Adipocyte (in vitro differentiated cells): ENCODE results near the gene REEP3.

Source experiments
- DNase-seq: peaks from one replicate; pipeline ENCODE4 v3.0.0-alpha.2; 2015; ENCODE audit warnings: low read depth
- H3K27me3 ChIP-seq: replicated peaks from 2 replicates; pipeline ENCODE4 v1.7.0; 2013; ENCODE audit warnings: mild to moderate bottlenecking, low read length, moderate library complexity; ENCODE audit not compliant: control insufficient read depth, insufficient read depth
- H3K36me3 ChIP-seq: 2 replicates; pipeline ENCODE4 v1.7.0; 2013; ENCODE audit warnings: low read length, mild to moderate bottlenecking, moderate library complexity; ENCODE audit not compliant: control insufficient read depth, insufficient read depth, severe bottlenecking
- H3K4me1 ChIP-seq: 2 replicates; pipeline ENCODE4 v1.7.0; 2013; ENCODE audit warnings: mild to moderate bottlenecking, low read length, moderate library complexity; ENCODE audit not compliant: control insufficient read depth, insufficient read depth
- H3K4me3 ChIP-seq: 2 replicates; pipeline ENCODE4 v1.7.0; 2013; ENCODE audit warnings: mild to moderate bottlenecking, low read length, moderate library complexity
- H3K9ac ChIP-seq: 2 replicates; pipeline ENCODE4 v1.7.0; 2013; ENCODE audit warnings: mild to moderate bottlenecking, low read length, moderate library complexity
- H3K9me3 ChIP-seq: 2 replicates; pipeline ENCODE4 v1.7.0; 2013; ENCODE audit warnings: mild to moderate bottlenecking, low read length, moderate library complexity; ENCODE audit not compliant: control insufficient read depth

The REEP3 gene

GRCh38 chr10:63536698-63537097 is 15.5 kb downstream of the REEP3 start:
- Histone ChIP-seq H3K4me3 (no peak overlapping the region), H3K4me1 (peaks cover 11% of the 10 kb centered on the region), H3K9ac (no peak overlapping the region), H3K27me3 (no peaks in the 10 kb centered on the region), H3K36me3 (no peaks in the 10 kb centered on the region), H3K9me3 (no peaks in the 10 kb centered on the region)
- no peak for DNase-seq

- no peaks in the 10 kb centered on the region for H3K9me3 ChIP-seq
- H3K4me1 ChIP-seq: peaks cover 11% of the 10 kb centered on the region
- H3K27me3 ChIP-seq: no peaks in the 10 kb centered on the region
- DNase-seq: no peak
- H3K9ac ChIP-seq: no peak overlapping the region
- H3K36me3 ChIP-seq: no peaks in the 10 kb centered on the region
- H3K4me3 ChIP-seq: no peak overlapping the region
These were observed 16.3 kb downstream of the REEP3 start for GRCh38 chr10:63537536-63537935.

- no peak for DNase-seq
- Histone ChIP-seq H3K9ac (no peak overlapping the region), H3K27me3 (no peaks in the 10 kb centered on the region), H3K4me3 (no peak overlapping the region), H3K9me3 (no peaks in the 10 kb centered on the region), H3K4me1 (peaks cover 21% of the 10 kb centered on the region), H3K36me3 (no peaks in the 10 kb centered on the region)
These were observed 18.2 kb downstream of the REEP3 start for GRCh38 chr10:63539377-63539776.

GRCh38 chr10:63539994-63540393 is 18.8 kb downstream of the REEP3 start:
- H3K4me3 ChIP-seq: no peak overlapping the region
- peak; percentile 41 for DNase-seq
- H3K36me3 ChIP-seq: no peaks in the 10 kb centered on the region
- no peak overlapping the region for H3K9ac ChIP-seq
- H3K4me1 ChIP-seq: peaks cover 23% of the 10 kb centered on the region
- no peaks in the 10 kb centered on the region for H3K9me3 ChIP-seq
- no peaks in the 10 kb centered on the region for H3K27me3 ChIP-seq

- DNase-seq: no peak
- peaks cover 23% of the 10 kb centered on the region for H3K4me1 ChIP-seq
These were observed 21.8 kb downstream of the REEP3 start for GRCh38 chr10:63542835-63543575.

GRCh38 chr10:63543576-63543962 is 22.4 kb downstream of the REEP3 start:
- DNase-seq: no peak
- Histone ChIP-seq H3K36me3 (no peaks in the 10 kb centered on the region), H3K27me3 (no peaks in the 10 kb centered on the region), H3K4me3 (no peak overlapping the region), H3K9ac (no peak overlapping the region), H3K4me1 (peaks cover 23% of the 10 kb centered on the region), H3K9me3 (no peaks in the 10 kb centered on the region)

More at GRCh38 chr10:63542835-63543575, 21.8 kb downstream of the REEP3 start:
- no peak overlapping the region for H3K4me3 ChIP-seq
- H3K27me3 ChIP-seq: no peaks in the 10 kb centered on the region
- H3K36me3 ChIP-seq: no peaks in the 10 kb centered on the region
- no peak overlapping the region for H3K9ac ChIP-seq
- no peaks in the 10 kb centered on the region for H3K9me3 ChIP-seq

GRCh38 chr10:63544418-63544817 is 23.2 kb downstream of the REEP3 start:
- H3K4me3 ChIP-seq: no peak overlapping the region
- H3K36me3 ChIP-seq: no peaks in the 10 kb centered on the region
- DNase-seq: no peak
- H3K4me1 ChIP-seq: peaks cover 23% of the 10 kb centered on the region
- no peaks in the 10 kb centered on the region for H3K9me3 ChIP-seq
- H3K9ac ChIP-seq: no peak overlapping the region
- no peaks in the 10 kb centered on the region for H3K27me3 ChIP-seq

- Histone ChIP-seq H3K4me1 (peaks cover 18% of the 10 kb centered on the region), H3K9ac (no peak overlapping the region), H3K9me3 (no peaks in the 10 kb centered on the region), H3K36me3 (no peaks in the 10 kb centered on the region), H3K4me3 (no peak overlapping the region), H3K27me3 (no peaks in the 10 kb centered on the region)
- DNase-seq: no peak
These were observed 26.6 kb downstream of the REEP3 start for GRCh38 chr10:63547628-63548360.

GRCh38 chr10:63548860-63549259 is 27.7 kb downstream of the REEP3 start:
- Histone ChIP-seq H3K27me3 (no peaks in the 10 kb centered on the region), H3K9me3 (no peaks in the 10 kb centered on the region)

GRCh38 chr10:63549810-63550209 is 28.6 kb downstream of the REEP3 start:
- Histone ChIP-seq H3K4me1 (peaks cover 23% of the 10 kb centered on the region), H3K4me3 (no peak overlapping the region), H3K9me3 (no peaks in the 10 kb centered on the region), H3K9ac (no peak overlapping the region), H3K36me3 (no peaks in the 10 kb centered on the region), H3K27me3 (no peaks in the 10 kb centered on the region)
- DNase-seq: no peak

More at GRCh38 chr10:63548860-63549259, 27.7 kb downstream of the REEP3 start:
- DNase-seq: no peak
- Histone ChIP-seq H3K36me3 (no peaks in the 10 kb centered on the region), H3K9ac (no peak overlapping the region), H3K4me3 (no peak overlapping the region), H3K4me1 (peaks cover 21% of the 10 kb centered on the region)

- peak; percentile 76 for DNase-seq
- H3K27me3 ChIP-seq: no peaks in the 10 kb centered on the region
- H3K9me3 ChIP-seq: no peaks in the 10 kb centered on the region
- peak overlapping the region; percentile 68 for H3K9ac ChIP-seq
- no peaks in the 10 kb centered on the region for H3K36me3 ChIP-seq
- H3K4me3 ChIP-seq: peak overlapping the region; percentile 60
- H3K4me1 ChIP-seq: peaks cover 33% of the 10 kb centered on the region
These were observed 31.8 kb downstream of the REEP3 start for GRCh38 chr10:63553031-63553430.
